GM23338 (cell line): ENCODE data around the gene ZNF318. TPM values are rescaled to one million over a fixed set of nuclear protein-coding genes. Genes with fewer than 3 reads are reported as not detected.

Experiments used
- ATAC-seq: fragments of 200-7000 bp; cut with Tn5 transposase; 3 replicates; pipeline ENCODE4 v1.9.1; 2020
- DNase-seq: peaks from one replicate; pipeline ENCODE4 v3.0.0-alpha.2; 2015; ENCODE audit warnings: low spot score
- H2AFZ ChIP-seq: fragments of 200-600 bp; sonication (generic); 2 replicates; pipeline ENCODE4 v1.8.0; 2016; ENCODE audit warnings: antibody characterized with exemption, mild to moderate bottlenecking, moderate library complexity
- H3F3A ChIP-seq: fragments of 200-600 bp; sonication (generic); replicated peaks from 2 replicates; pipeline ENCODE4 v1.8.0; 2017; ENCODE audit warnings: antibody characterized with exemption, mixed run types, low read depth
- H3K27ac ChIP-seq: fragments of 200-600 bp; sonication (generic); 2 replicates; pipeline ENCODE4 v1.6.1; 2016; ENCODE audit warnings: low read depth
- H3K27me3 ChIP-seq: fragments of 200-600 bp; sonication (generic); 2 replicates; pipeline ENCODE4 v1.8.0; 2016; ENCODE audit warnings: mild to moderate bottlenecking, mixed run types, moderate library complexity; ENCODE audit not compliant: insufficient read depth
- H3K36me3 ChIP-seq: fragments of 200-600 bp; sonication (generic); 2 replicates; pipeline ENCODE4 v1.8.0; 2016; ENCODE audit warnings: mild to moderate bottlenecking; ENCODE audit not compliant: insufficient read depth
- H3K4me1 ChIP-seq: fragments of 200-600 bp; sonication (generic); 2 replicates; pipeline ENCODE4 v1.8.0; 2016; ENCODE audit warnings: mild to moderate bottlenecking, moderate library complexity; ENCODE audit not compliant: insufficient read depth
- H3K4me2 ChIP-seq: fragments of 200-600 bp; sonication (generic); 2 replicates; pipeline ENCODE4 v1.7.1; 2017; ENCODE audit warnings: mixed run types
- H3K4me3 ChIP-seq: fragments of 200-600 bp; sonication (generic); 2 replicates; pipeline ENCODE4 v1.6.1; 2016; ENCODE audit warnings: mixed run types
- H3K79me2 ChIP-seq: fragments of 200-600 bp; sonication (generic); replicated peaks from 2 replicates; pipeline ENCODE4 v1.8.0; 2017; ENCODE audit warnings: mild to moderate bottlenecking; ENCODE audit not compliant: insufficient read depth
- H3K9me2 ChIP-seq: fragments of 200-600 bp; sonication (generic); 2 replicates; pipeline ENCODE4 v1.8.0; 2017; ENCODE audit not compliant: insufficient read depth
- H4K20me1 ChIP-seq: fragments of 200-600 bp; sonication (generic); replicated peaks from 2 replicates; pipeline ENCODE4 v1.8.0; 2017; ENCODE audit warnings: mild to moderate bottlenecking; ENCODE audit not compliant: insufficient read depth
- H3K27ac Mint-ChIP-seq: 2 replicates; pipeline ENCODE4 v1.8.0; 2020; ENCODE audit warnings: inconsistent platforms, mild to moderate bottlenecking, moderate library complexity, mixed read lengths
- H3K27me3 Mint-ChIP-seq: 3 replicates; pipeline ENCODE4 v1.8.0; 2022; ENCODE audit warnings: low read depth, mild to moderate bottlenecking, moderate library complexity, mixed read lengths, inconsistent platforms; ENCODE audit not compliant: insufficient read depth, poor library complexity
- H3K36me3 Mint-ChIP-seq: 3 replicates; pipeline ENCODE4 v1.8.0; 2021; ENCODE audit warnings: low read depth, mild to moderate bottlenecking, inconsistent platforms, moderate library complexity, mixed read lengths
- H3K4me1 Mint-ChIP-seq: 3 replicates; pipeline ENCODE4 v1.8.0; 2020; ENCODE audit warnings: mild to moderate bottlenecking, inconsistent platforms, mixed read lengths
- H3K4me3 Mint-ChIP-seq: 3 replicates; pipeline ENCODE4 v1.8.0; 2021; ENCODE audit warnings: moderate library complexity, mild to moderate bottlenecking, inconsistent platforms, mixed read lengths
- H3K9me3 Mint-ChIP-seq: 3 replicates; pipeline ENCODE4 v1.8.0; 2020; ENCODE audit warnings: moderate library complexity, mild to moderate bottlenecking, inconsistent platforms, mixed read lengths
- CREB1 ChIP-seq: fragments of 250-450 bp; sonication (Bioruptor Pico); IDR thresholded peaks from 2 replicates; pipeline ENCODE4 v1.5.0; 2020; ENCODE audit warnings: low read depth, mild to moderate bottlenecking, moderate library complexity
- CTCF ChIP-seq, 2 experiments: fragments of 200-600 bp in 1 of 2; sonication (generic) in 1 of 2; conservative IDR thresholded peaks; 2 replicates each; pipeline versions ENCODE4 v1.5.1 to v1.6.1; 2016 to 2017; ENCODE audit warnings: antibody characterized with exemption in 2 of 2, low read depth in 2 of 2, mild to moderate bottlenecking in 2 of 2, moderate library complexity in 1 of 2
- ETS1 ChIP-seq: IDR thresholded peaks from 2 replicates; pipeline ENCODE4 v1.6.1; 2016; ENCODE audit warnings: antibody characterized with exemption
- JUNB ChIP-seq: IDR thresholded peaks from one replicate; pipeline ENCODE4 v1.6.1; 2016; ENCODE audit warnings: antibody characterized with exemption; ENCODE audit not compliant: unreplicated experiment
- NANOG ChIP-seq: IDR thresholded peaks from 2 replicates; pipeline ENCODE4 v1.6.1; 2016; ENCODE audit warnings: antibody characterized with exemption, borderline replicate concordance
- POLR2AphosphoS5 ChIP-seq: IDR thresholded peaks from 2 replicates; pipeline ENCODE4 v1.6.1; 2016; ENCODE audit warnings: antibody characterized with exemption, low read depth
- STAT1 ChIP-seq: IDR thresholded peaks from one replicate; pipeline ENCODE4 v1.6.1; 2016; ENCODE audit warnings: antibody characterized with exemption; ENCODE audit not compliant: unreplicated experiment
- ZNF462 ChIP-seq: fragments of 250-450 bp; sonication (Bioruptor Pico); IDR thresholded peaks from 2 replicates; pipeline ENCODE4 v1.5.0; 2020; ENCODE audit warnings: mild to moderate bottlenecking, moderate library complexity
- polyA plus RNA-seq: library from polyadenylated mRNA; unstranded; fragments of >200 nt; fragmentation: Nextera tagmentation; extraction: Ambion mirVana; gene quantifications from 2 replicates; pipeline ENCODE4 v1.2.1, GENCODE V29; 2016
- total RNA-seq: library from RNA; depleted of rRNA; stranded (reverse); fragments of >200 nt; shearing (Covaris generic); gene quantifications from 2 replicates; pipeline ENCODE4 v1.2.3, GENCODE V29; 2014

The ZNF318 gene
- total and polyA plus RNA-seq, 2 experiments from 2014 or later, result 8.7 to 19.5 TPM

- Mint-ChIP-seq H3K27ac (no peak overlapping the region), H3K27me3 (peaks cover 5% of the 10 kb centered on the region), H3K9me3 (no peaks in the 10 kb centered on the region), H3K4me3 (no peak overlapping the region), H3K4me1 (peaks cover 4% of the 10 kb centered on the region; the same call in 2 of the 3 replicates), H3K36me3 (no peaks in the 10 kb centered on the region)
- Histone ChIP-seq H3K4me3 (no peak overlapping the region), H3K36me3 (no peaks in the 10 kb centered on the region), H3K27ac (no peak overlapping the region), H3K4me2 (no peak overlapping the region), H3K4me1 (no peaks in the 10 kb centered on the region), H2AFZ (no peak overlapping the region), H3F3A (no peaks in the 10 kb centered on the region), H3K27me3 (no peaks in the 10 kb centered on the region), H4K20me1 (no peaks in the 10 kb centered on the region), H3K9me2 (peaks cover 8% of the 10 kb centered on the region; the same call in 1 of the 2 replicates), H3K79me2 (no peaks in the 10 kb centered on the region)
- no peak for TF ChIP-seq JUNB
- TF ChIP-seq POLR2AphosphoS5, result no peak
- no peak for TF ChIP-seq CREB1 (CRISPR knock-in tag)
- no peak for TF ChIP-seq ETS1
- TF ChIP-seq STAT1, result no peak
- no peak for TF ChIP-seq CTCF (conservative IDR thresholded peaks at IDR 0.05; ENCODE audit: low read depth in 2 of 2)
- no peak for TF ChIP-seq NANOG
- TF ChIP-seq ZNF462 (CRISPR knock-in tag), result no peak
- DNase-seq, result no peak
- ATAC-seq, result no peak
Observed at GRCh38 chr6:43294536-43294935, 74.9 kb downstream of the ZNF318 start.
